Epithelial cell of esophagus (primary cell): ENCODE measurements around the gene TYRP1.

ENCODE experiments used
- DNase-seq: peaks from one replicate; pipeline ENCODE4 v3.0.0; 2010; ENCODE audit warnings: low read depth
- H3K4me3 ChIP-seq: 2 replicates; pipeline ENCODE4 v1.5.1; 2011; ENCODE audit warnings: mild to moderate bottlenecking, low read length, control low read depth
- TF ChIP-seq, protein P1 (sequence below): IDR thresholded peaks from 2 replicates; pipeline ENCODE4 v1.5.1; 2011; ENCODE audit warnings: low read depth, mild to moderate bottlenecking, low read length, control low read depth, inconsistent platforms; ENCODE audit not compliant: insufficient read depth; ENCODE audit errors: missing control alignments

TYRP1 gene

DNA sequence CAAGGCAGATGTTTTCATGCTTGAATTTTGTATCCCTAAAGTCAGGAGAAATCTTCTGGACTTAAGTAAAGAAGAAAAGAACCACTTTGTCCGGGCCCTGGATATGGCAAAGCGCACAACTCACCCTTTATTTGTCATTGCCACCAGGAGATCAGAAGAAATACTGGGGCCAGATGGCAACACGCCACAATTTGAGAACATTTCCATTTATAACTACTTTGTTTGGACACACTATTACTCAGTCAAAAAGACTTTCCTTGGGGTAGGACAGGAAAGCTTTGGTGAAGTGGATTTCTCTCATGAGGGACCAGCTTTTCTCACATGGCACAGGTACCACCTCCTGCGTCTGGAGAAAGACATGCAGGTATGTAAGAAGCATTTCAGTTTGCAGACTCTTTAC lies 2.3 kb downstream of the TYRP1 start:
- TF ChIP-seq, protein P1, sequence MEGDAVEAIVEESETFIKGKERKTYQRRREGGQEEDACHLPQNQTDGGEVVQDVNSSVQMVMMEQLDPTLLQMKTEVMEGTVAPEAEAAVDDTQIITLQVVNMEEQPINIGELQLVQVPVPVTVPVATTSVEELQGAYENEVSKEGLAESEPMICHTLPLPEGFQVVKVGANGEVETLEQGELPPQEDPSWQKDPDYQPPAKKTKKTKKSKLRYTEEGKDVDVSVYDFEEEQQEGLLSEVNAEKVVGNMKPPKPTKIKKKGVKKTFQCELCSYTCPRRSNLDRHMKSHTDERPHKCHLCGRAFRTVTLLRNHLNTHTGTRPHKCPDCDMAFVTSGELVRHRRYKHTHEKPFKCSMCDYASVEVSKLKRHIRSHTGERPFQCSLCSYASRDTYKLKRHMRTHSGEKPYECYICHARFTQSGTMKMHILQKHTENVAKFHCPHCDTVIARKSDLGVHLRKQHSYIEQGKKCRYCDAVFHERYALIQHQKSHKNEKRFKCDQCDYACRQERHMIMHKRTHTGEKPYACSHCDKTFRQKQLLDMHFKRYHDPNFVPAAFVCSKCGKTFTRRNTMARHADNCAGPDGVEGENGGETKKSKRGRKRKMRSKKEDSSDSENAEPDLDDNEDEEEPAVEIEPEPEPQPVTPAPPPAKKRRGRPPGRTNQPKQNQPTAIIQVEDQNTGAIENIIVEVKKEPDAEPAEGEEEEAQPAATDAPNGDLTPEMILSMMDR: no peak
- no peak for DNase-seq
- H3K4me3 ChIP-seq: no peak overlapping the region

DNA sequence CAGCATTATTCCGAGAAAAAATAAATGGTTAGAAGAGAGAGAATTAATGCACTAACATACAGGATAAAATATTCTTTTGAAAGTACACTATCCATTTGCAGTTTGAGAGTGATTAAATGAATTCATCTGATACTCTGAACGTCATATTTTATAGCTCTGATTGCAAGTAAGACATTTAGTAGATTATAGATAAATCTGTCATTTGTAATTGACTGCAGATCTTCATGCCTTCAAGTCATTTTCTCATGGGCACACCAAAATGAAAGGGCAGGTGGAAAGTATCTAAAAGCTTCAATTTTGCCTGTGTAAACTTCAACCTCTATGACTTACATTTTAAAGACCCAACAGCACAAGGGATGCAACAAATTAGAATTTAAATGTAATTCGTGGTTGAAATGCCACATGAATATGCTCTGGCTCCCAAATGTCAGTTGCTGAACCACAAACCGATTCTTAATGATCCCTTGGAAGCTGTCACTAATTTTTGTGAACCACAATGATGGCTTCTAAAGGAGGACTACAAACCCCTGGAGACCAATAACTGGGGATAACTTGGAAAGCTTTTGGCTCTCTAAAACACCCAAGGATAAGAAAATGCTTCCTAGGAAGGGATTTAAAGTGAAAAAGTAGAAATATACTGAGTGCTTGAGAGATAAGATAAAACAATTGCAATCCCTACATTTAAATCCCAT lies 3.9 kb downstream of the TYRP1 start:
- TF ChIP-seq, protein P1: no peak

DNA sequence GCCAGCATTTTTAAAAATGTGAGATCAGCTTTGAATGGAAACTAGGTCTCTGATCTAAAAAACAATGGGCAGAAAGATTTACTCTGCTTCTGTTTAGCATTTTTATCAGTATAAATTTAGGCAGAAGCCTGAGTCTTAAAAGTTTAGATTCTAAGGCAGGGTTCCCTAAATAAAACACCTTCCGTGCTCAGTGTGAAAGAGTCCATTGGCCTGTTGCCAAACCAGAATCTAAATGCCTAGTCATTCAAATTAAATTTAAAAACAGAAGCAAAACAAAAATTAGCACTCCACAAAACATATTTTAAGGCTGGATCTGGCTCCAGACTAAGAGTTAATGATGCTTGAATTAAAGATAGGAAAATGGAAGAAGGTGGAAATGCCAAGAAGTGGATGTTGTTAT lies 4.5 kb downstream of the TYRP1 start:
- TF ChIP-seq, protein P1: no peak
- DNase-seq: peak; percentile 22
- H3K4me3 ChIP-seq: no peak overlapping the region

More for the DNA sequence above, 3.9 kb downstream of the TYRP1 start:
- H3K4me3 ChIP-seq: no peak overlapping the region
- DNase-seq: no peak

DNA sequence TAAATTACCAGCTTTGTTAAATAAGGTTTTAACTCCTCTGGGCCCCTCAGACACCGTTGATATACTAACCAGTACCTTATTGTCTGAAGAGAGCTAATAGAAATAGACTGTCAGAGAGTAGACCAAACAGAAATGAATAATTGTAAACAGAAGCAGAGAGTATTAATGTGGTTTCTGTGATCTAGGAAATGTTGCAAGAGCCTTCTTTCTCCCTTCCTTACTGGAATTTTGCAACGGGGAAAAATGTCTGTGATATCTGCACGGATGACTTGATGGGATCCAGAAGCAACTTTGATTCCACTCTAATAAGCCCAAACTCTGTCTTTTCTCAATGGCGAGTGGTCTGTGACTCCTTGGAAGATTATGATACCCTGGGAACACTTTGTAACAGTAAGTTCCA lies 5.1 kb downstream of the TYRP1 start:
- DNase-seq: peak; percentile 33
- TF ChIP-seq, protein P1: no peak
- no peak overlapping the region for H3K4me3 ChIP-seq

DNA sequence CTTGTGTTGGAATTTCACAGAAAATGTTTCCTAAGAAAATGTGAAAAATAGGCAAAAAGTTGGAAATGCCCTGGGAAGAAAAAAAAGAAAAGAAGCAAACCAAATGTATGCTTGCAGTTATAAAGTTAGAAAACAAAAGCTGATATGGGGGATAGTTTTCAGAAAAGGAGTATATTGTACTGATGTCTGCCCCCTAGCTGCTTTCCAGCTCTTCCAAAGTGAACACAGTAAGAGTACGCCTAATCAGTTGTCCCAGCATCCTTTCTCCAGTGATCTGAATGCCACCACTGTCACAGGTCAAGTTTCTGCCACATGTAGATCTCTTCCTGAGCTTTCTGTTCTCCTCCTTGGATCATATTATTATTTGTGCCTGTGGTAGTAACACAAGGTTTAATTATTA lies 5.8 kb downstream of the TYRP1 start:
- DNase-seq: no peak
- no peak overlapping the region for H3K4me3 ChIP-seq
- TF ChIP-seq, protein P1: peak; percentile 8

DNA sequence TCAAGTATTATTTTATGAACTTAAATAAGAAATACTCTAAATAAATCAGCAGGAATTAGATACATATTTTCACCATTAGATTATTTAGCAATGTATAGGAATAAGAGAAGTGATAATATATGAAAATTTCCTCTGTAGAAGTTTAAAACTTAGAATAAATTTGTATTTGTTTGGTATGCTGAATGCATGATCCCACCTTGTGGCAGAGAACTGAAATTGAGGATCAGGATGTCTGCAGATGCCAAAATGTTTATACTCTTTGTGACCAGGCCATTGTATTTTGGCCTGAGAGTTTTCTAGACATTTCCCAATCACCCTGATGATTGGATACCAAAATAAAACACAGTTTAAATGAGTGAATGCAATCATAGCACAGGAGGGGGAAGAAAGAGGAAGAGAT lies 6.3 kb downstream of the TYRP1 start:
- DNase-seq: peak; percentile 14
- TF ChIP-seq, protein P1: peak; percentile 38
- H3K4me3 ChIP-seq: no peak overlapping the region

DNA sequence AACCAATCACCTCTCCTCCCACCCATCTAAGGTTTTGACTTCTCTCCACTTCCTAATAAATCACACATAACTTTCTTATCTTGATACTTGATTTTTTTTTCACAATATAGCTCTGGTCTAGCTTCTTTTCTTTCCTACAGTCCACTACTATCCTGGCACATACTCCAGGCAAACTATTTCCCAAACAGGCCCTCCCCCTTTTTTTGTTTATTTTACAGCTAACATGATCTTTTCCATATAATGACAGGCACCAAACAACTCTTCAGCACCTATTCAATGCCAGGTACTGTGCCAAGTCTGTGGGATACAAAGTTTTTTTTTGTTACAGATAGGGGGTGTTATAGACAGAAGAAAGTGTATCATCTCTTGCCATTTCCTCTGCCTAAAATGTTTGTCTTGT lies 7.9 kb downstream of the TYRP1 start:
- TF ChIP-seq, protein P1: no peak
- no peak overlapping the region for H3K4me3 ChIP-seq

More for the DNA sequence above, 7.9 kb downstream of the TYRP1 start:
- DNase-seq: no peak
